GM21447 (cell line): ENCODE results near the gene POC1A.
"Not testable (repeated sequence)": the region's sequence is repeated elsewhere in the genome, so short reads cannot be mapped to it uniquely, and the experiment has no call there.

ENCODE experiments used
- ATAC-seq: cut with Tn5 transposase; IDR thresholded peaks from one replicate; pipeline ENCODE4 v1.9.1; 2021; ENCODE audit not compliant: unreplicated experiment

The POC1A gene

GRCh38 chr3:52153389-52154096 lies 680 bp downstream of the POC1A start:
- peak; percentile 9 for ATAC-seq

- ATAC-seq = not testable (repeated sequence)
These were observed 2.2 kb downstream of the POC1A start for GRCh38 chr3:52151991-52152390.

GRCh38 chr3:52150860-52151259 lies 3.4 kb downstream of the POC1A start:
- no peak for ATAC-seq

- no peak for ATAC-seq
These were observed 3.9 kb downstream of the POC1A start for GRCh38 chr3:52150357-52150756.

- no peak for ATAC-seq
These were observed 4.5 kb downstream of the POC1A start for GRCh38 chr3:52149726-52150125.

- ATAC-seq = no peak
These were observed 5.2 kb downstream of the POC1A start for GRCh38 chr3:52149021-52149420.

- ATAC-seq = no peak
These were observed 6.4 kb downstream of the POC1A start for GRCh38 chr3:52147804-52148203.

- no peak for ATAC-seq
These were observed 7.4 kb downstream of the POC1A start for GRCh38 chr3:52146811-52147210.

GRCh38 chr3:52146189-52146588 lies 8.0 kb downstream of the POC1A start:
- ATAC-seq = no peak

GRCh38 chr3:52145736-52146110 lies 8.5 kb downstream of the POC1A start:
- no peak for ATAC-seq

- ATAC-seq = no peak
These were observed 9.2 kb downstream of the POC1A start for GRCh38 chr3:52144796-52145735.

GRCh38 chr3:52144034-52144795 lies 10.0 kb downstream of the POC1A start:
- ATAC-seq = no peak

- no peak for ATAC-seq
These were observed 10.6 kb downstream of the POC1A start for GRCh38 chr3:52143616-52144015.

- ATAC-seq = no peak
These were observed 11.1 kb downstream of the POC1A start for GRCh38 chr3:52143156-52143555.

GRCh38 chr3:52141751-52142150 lies 12.5 kb downstream of the POC1A start:
- no peak for ATAC-seq

GRCh38 chr3:52140769-52141168 lies 13.5 kb downstream of the POC1A start:
- ATAC-seq = no peak

GRCh38 chr3:52140000-52140399 lies 14.2 kb downstream of the POC1A start:
- ATAC-seq = no peak

- no peak for ATAC-seq
These were observed 16.9 kb downstream of the POC1A start for GRCh38 chr3:52137311-52137710.

- ATAC-seq = no peak
These were observed 17.7 kb downstream of the POC1A start for GRCh38 chr3:52136513-52136912.

- ATAC-seq = no peak
These were observed 18.9 kb downstream of the POC1A start for GRCh38 chr3:52135332-52135731.

- ATAC-seq = no peak
These were observed 19.5 kb downstream of the POC1A start for GRCh38 chr3:52134761-52135160.
